Esophagus muscularis mucosa (tissue), 4 donors: ENCODE data around the gene CDH4. TPM values are rescaled to one million over a fixed set of nuclear protein-coding genes. Genes with fewer than 3 reads are reported as not detected.

Experiments used
- DNase-seq: peaks from one replicate; pipeline ENCODE4 v3.0.0-alpha.2; 2017; ENCODE audit errors: extremely low spot score
- H3K27ac ChIP-seq, 4 donors: fragments of 200-600 bp; sonication (generic); replicated peaks in 1 of 4; 1 replicate in 3 of 4; 2 replicates in 1 of 4; pipeline ENCODE4 v1.5.1; 2016 to 2019; ENCODE audit warnings: mild to moderate bottlenecking in 1 of 4
- H3K27me3 ChIP-seq, 4 donors: fragments of 200-600 bp; sonication (generic); one replicate each; pipeline versions ENCODE4 v1.5.1 to v1.6.0; 2016 to 2019
- H3K36me3 ChIP-seq, 4 donors: fragments of 200-600 bp; sonication (generic); one replicate each; pipeline ENCODE4 v1.5.1; 2016 to 2019
- H3K4me1 ChIP-seq, 4 donors: fragments of 200-600 bp; sonication (generic); one replicate each; pipeline ENCODE4 v1.5.1; 2016 to 2019
- H3K4me3 ChIP-seq, 4 donors: fragments of 200-600 bp; sonication (generic); 1 replicate in 2 of 4; 2 replicates in 2 of 4; pipeline ENCODE4 v1.5.1; 2016 to 2019; ENCODE audit warnings: mild to moderate bottlenecking in 4 of 4, moderate library complexity in 1 of 4
- H3K9me3 ChIP-seq, 4 donors: fragments of 200-600 bp; sonication (generic); 1 replicate in 3 of 4; 2 replicates in 1 of 4; pipeline ENCODE4 v1.5.1; 2016 to 2019
- EP300 ChIP-seq: sonication (generic); formaldehyde crosslinking; IDR thresholded peaks from one replicate; pipeline ENCODE4 v1.6.1; 2017; ENCODE audit warnings: antibody characterized with exemption
- POLR2A ChIP-seq: fragments of 450-650 bp; IDR thresholded peaks from one replicate; pipeline ENCODE4 v1.6.1; 2017; ENCODE audit warnings: antibody characterized with exemption, moderate library complexity, mild to moderate bottlenecking, low read depth
- POLR2AphosphoS5 ChIP-seq, 2 donors: sonication (generic); formaldehyde crosslinking; IDR thresholded peaks; one replicate each; pipeline ENCODE4 v1.6.1; 2017; ENCODE audit warnings: antibody characterized with exemption in 2 of 2
- WGBS: methylation state at CpG from one replicate; pipeline ENCODE4 v1.1.5; 2018; 5-methylcytosine and 5-hydroxymethylcytosine counted together
- intact Hi-C: fragments of 100-400 bp; cut with DNase I; formaldehyde crosslinking; loops from one replicate; pipeline ENCODE4 v1.15.1; 2023
- total RNA-seq, 4 donors: library from RNA; depleted of rRNA; stranded (reverse); fragments of >200 nt; gene quantifications; one replicate each; pipeline versions ENCODE4 v1.1.0 to v1.2.1, GENCODE V29; 2016
- TF ChIP-seq, protein P1 (sequence below), 3 experiments: fragments of 200-600 bp in 2 of 3; fragments of 450-650 bp in 1 of 3; sonication (generic) in 2 of 3; IDR thresholded peaks; one replicate each; pipeline ENCODE4 v1.5.1; 2017 to 2019; ENCODE audit warnings: antibody characterized with exemption in 3 of 3, mild to moderate bottlenecking in 2 of 3, moderate library complexity in 1 of 3

The CDH4 gene
- total RNA-seq, 4 donors from 2014 or later: 0.42 to 1.3 (median 0.48) TPM

- no peak for TF ChIP-seq EP300
- no peak for TF ChIP-seq POLR2AphosphoS5 (IDR thresholded peaks at IDR 0.05)
- TF ChIP-seq, protein P1, sequence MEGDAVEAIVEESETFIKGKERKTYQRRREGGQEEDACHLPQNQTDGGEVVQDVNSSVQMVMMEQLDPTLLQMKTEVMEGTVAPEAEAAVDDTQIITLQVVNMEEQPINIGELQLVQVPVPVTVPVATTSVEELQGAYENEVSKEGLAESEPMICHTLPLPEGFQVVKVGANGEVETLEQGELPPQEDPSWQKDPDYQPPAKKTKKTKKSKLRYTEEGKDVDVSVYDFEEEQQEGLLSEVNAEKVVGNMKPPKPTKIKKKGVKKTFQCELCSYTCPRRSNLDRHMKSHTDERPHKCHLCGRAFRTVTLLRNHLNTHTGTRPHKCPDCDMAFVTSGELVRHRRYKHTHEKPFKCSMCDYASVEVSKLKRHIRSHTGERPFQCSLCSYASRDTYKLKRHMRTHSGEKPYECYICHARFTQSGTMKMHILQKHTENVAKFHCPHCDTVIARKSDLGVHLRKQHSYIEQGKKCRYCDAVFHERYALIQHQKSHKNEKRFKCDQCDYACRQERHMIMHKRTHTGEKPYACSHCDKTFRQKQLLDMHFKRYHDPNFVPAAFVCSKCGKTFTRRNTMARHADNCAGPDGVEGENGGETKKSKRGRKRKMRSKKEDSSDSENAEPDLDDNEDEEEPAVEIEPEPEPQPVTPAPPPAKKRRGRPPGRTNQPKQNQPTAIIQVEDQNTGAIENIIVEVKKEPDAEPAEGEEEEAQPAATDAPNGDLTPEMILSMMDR (IDR thresholded peaks at IDR 0.05): no peak
- no peak for TF ChIP-seq POLR2A
- 79% methylated on average over 7 of the region's 7 CpGs for WGBS
- DNase-seq: no peak
- no peaks in the 10 kb centered on the region for H3K9me3 ChIP-seq
- no peak overlapping the region for H3K27ac ChIP-seq
- no peaks in the 10 kb centered on the region for H3K4me1 ChIP-seq
- H3K36me3 ChIP-seq: no peaks in the 10 kb centered on the region
- no peak overlapping the region for H3K4me3 ChIP-seq
- intact Hi-C loops: no loop called here
- peaks cover 0 to 67% (median 0%) of the 10 kb centered on the region in 4 donors for H3K27me3 ChIP-seq
Observed at GRCh38 chr20:61760731-61761130, 508.7 kb downstream of the CDH4 start.

GRCh38 chr20:61761453-61762166 is 509.5 kb downstream of the CDH4 start:
- no peaks in the 10 kb centered on the region for H3K4me1 ChIP-seq
- H3K27me3 ChIP-seq: peaks cover 0 to 72% (median 0%) of the 10 kb centered on the region in 4 donors
- no peak for TF ChIP-seq EP300
- TF ChIP-seq, protein P1 (IDR thresholded peaks at IDR 0.05): no peak
- no peak for TF ChIP-seq POLR2A
- TF ChIP-seq POLR2AphosphoS5 (IDR thresholded peaks at IDR 0.05): no peak
- 68% methylated on average over 5 of the region's 25 CpGs for WGBS
- intact Hi-C loops: no loop called here
- DNase-seq: no peak
- H3K36me3 ChIP-seq: no peaks in the 10 kb centered on the region
- H3K27ac ChIP-seq: no peak overlapping the region
- no peak overlapping the region for H3K4me3 ChIP-seq
- no peaks in the 10 kb centered on the region for H3K9me3 ChIP-seq

DNA sequence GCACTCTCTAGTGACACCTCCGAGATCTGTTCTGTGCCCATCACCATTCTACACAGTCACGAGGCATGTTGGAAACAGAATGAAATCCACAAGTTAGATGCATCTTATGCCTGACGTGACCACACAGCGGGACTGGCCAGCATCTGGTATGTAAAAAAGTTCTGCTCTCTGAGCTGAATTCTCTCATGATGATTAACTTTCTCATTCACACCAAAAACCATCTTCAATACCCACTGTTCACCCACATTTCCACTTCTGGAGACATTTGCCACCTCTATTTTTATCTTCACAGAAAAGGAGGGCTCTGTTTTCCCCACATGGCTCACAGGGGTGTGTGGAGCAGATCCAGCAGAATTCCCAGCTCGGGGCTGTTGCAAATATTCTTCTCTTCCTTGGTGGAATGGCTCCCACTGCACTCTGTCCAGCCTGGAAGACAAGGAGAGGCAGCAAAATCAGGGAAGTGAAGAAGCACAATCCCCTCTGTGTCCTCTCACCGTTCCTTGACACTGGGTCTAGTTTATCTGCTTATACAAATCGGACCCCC is 510.2 kb downstream of the CDH4 start:
- 66% methylated on average over 5 of the region's 7 CpGs for WGBS
- Histone ChIP-seq H3K4me1 (no peaks in the 10 kb centered on the region), H3K36me3 (no peaks in the 10 kb centered on the region), H3K9me3 (no peaks in the 10 kb centered on the region), H3K4me3 (no peak overlapping the region), H3K27ac (no peak overlapping the region), H3K27me3 (peaks cover 0 to 66% (median 0%) of the 10 kb centered on the region in 4 donors)
- no peak for TF ChIP-seq POLR2A
- intact Hi-C loops: no loop called here
- no peak for DNase-seq

DNA sequence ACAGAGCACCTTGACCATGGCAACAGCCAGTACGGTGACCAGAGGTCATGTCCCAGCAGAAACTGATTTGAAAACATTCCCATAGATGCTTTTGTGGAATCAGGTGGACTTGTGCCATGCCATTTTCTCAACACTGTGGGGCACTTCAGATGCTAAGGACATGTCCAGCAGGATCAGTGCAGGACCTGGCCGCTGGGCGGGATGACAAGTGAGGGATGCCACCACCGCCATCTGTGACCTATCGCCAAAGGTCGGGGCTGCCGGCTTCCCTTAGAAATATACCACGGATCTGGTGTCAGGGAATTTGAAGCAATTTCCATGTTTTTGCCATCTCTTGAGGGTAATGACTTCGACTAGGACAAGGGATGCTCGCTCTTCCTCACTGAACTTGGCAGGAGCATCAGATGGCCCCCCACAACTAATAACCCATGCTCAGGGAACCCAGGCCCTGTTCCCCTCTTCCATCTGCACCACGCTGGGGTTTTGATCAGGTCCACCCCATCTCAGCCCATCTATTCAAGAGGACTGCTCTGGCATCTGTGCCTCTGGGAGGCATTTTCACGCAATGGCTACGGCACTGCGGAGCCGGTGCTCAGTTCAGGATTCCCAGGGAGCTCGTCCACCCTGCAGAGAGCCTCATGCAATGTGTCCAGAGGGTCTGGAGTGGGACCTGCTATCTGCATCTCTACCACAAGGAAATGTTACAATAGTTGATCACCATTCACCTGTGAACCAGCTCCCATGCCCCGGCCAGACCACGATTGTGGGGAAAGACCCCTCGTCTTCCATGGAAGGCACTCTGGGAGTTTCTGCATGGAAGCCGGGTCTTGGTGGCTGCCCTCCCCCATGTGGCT is 511.1 kb downstream of the CDH4 start:
- TF ChIP-seq EP300 (no peak), POLR2A (no peak), POLR2AphosphoS5 (IDR thresholded peaks at IDR 0.05) (no peak)
- TF ChIP-seq, protein P1 (IDR thresholded peaks at IDR 0.05): no peak
- Histone ChIP-seq H3K36me3 (no peaks in the 10 kb centered on the region), H3K27me3 (peaks cover 0 to 57% (median 0%) of the 10 kb centered on the region in 4 donors), H3K4me3 (no peak overlapping the region), H3K9me3 (no peaks in the 10 kb centered on the region), H3K27ac (no peak overlapping the region), H3K4me1 (no peaks in the 10 kb centered on the region)
- WGBS: 82% methylated on average over 19 of the region's 20 CpGs
- intact Hi-C loops: no loop called here
- no peak for DNase-seq
